Stimulated activated CD4-positive, alpha-beta T cell treated with anti-CD3 and anti-CD28 coated beads, TNF-alpha, amount 100 ng/mL, for 24 hours (primary cell): ENCODE measurements around the gene IGFALS.

Source experiments
- DNase-seq, 3 experiments: peaks; one replicate each; pipeline ENCODE4 v3.0.0-alpha.2; 2020; ENCODE audit warnings: low read depth in 3 of 3

Gene IGFALS

DNA sequence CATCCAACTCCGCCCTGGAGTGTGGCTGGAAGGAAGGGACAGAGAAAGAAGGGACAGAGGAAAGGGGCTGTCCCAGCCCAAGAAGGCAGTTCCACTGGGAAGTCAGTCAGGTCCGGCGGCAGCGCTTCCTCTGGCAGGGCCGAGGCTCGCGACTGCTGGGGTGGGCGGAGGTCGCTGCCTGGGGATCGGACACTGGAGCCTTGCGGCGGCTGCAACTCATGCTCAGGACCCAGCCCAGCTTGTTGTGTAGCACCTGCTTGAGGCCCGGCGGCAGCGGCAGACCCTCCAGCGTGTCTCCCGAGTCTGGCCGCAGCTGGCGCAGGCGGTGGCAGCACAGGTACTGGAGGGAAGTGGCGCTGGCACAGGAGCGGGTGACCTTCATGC, 16.5 kb downstream of the IGFALS start:
- no peak for DNase-seq

DNA sequence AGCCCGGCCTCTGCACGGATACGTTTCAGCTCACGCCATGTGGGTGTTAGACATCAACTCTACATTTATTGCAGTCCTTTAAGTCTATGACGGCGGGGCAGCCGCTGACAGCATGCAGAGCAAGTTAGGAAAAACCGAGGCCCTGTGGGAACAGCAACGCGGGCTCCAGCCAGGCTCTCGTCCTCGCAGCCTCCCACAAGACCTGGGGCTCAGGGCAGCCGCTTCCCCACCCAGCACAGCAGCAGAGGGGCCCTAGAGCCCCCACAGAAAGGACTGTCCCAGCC, 16.9 kb downstream of the IGFALS start:
- DNase-seq = no peak

DNA sequence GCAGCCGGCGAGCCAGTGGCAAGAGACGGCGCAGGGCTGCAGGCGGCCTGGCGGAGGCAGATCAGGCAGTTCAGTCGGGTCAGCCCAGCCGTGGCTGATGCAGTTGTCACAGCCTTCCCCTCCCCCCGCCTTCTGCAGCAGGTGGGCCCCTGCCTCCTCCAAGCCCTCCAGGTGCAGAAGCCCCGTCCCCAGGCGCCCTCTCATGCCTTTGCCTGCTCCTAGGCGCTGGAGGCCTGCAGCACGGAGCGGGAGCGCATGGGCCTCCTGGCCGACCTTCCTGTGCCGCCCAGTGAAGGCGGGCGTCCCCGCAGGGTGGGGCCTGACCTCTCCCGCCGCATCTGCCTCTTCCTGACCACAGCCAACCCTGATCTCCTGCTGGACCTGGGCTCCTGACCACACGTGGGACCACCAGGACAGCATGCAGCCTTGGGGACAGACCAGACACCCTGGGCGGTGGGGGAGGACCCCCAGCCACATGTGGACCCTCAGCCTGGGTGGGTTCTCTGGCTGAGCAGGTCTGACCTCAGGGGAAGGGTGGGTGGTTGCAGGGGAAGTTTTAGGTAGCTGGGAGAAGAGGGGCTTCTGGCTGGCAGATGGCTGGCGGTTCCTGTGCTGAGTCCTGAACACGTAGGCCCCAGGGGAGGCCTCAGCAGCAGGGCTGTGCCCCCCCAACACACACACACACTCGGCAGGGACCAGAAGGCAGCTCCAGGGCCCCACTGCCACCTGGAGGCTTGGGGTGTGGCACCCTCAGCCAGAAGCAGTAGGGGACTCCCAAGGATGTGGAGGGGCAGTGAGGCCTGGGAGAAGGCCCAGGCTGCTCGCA, 17.4 kb downstream of the IGFALS start:
- no peak for DNase-seq

DNA sequence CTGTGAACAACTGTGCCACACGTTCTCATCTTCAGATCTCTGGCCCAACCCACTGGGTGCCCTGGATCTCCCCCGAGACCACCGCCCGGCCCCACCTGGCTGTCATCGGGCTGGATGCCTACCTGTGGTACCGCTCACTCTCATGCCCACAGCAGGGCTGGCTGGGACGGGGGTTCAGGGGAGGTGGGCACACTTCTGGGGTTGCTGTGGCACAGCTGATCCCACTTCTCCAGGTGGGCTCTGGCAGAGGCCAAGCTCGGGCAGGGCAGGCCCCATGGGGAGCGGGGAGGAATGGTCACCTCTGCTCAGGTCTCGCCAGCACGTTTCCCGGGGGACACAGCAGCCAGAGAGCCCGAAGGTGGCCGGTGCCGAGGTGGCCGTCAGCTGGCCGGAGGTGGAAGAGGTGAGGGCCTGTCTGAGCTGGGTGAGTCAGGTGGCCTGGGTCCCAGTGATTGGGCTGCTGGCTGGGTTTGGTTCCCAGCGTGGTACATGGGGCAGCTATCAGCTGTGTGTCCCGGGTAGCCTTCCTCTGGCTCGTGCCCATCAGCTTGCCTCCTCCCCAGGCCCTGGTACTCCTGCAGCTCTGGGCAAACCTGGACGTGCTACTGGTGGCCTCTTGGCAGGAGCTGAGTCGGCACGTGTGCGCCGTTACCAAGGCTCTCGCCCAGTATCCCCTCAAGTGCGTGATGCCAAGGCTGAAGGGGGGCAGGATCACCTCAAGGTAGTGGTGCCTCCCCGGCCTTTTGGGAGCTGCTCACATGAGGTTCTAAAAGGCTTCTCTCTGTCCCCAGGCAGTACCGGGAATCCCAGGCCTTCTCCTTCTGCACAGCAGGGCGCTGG, 18.3 kb downstream of the IGFALS start:
- no peak for DNase-seq

DNA sequence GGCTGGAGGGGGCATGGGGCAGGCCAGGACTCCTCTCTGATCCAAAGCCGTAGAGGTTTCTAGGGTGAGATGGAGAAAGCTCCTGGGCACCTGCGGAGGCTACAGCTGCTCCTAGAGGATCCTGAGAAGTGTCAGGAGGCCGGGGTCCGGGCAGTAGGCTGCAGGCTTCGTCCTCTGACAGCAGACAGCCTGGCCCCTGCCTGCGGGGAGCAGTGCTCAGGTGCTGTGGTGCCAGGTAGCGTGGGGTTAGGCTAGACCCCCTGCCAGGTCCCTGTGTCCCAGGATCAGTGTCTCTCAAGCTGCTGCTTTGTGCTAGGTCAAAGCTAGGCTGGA, 19.1 kb downstream of the IGFALS start:
- no peak for DNase-seq

GRCh38 chr16:1773703-1774447, 19.6 kb downstream of the IGFALS start:
- DNase-seq = no peak

GRCh38 chr16:1772908-1773702, 20.4 kb downstream of the IGFALS start, which contains the start of gene MRPS34:
MRPS34 (minus strand) TSS chr16:1773134; CDS start chr16:1773119, 15 bp downstream.
- DNase-seq = peak; percentile 66 to 80 (median 68)

GRCh38 chr16:1772362-1772907, 21.1 kb downstream of the IGFALS start, which contains the start of gene EME2:
EME2 (plus strand) TSS chr16:1772810; CDS start chr16:1773228, 418 bp downstream.
- DNase-seq = peak in 1 of 3 experiments; percentile 58

GRCh38 chr16:1771864-1772361, 21.6 kb downstream of the IGFALS start:
- no peak for DNase-seq

- peak; percentile 48 to 81 (median 61) for DNase-seq
Measured at GRCh38 chr16:1771188-1771863, 22.2 kb downstream of the IGFALS start, which contains the start of gene NME3. NME3 (minus strand) TSS chr16:1771543; CDS start chr16:1771534, 9 bp downstream.

- DNase-seq = peak in 1 of 3 experiments; percentile 61
Measured at GRCh38 chr16:1770328-1771187, 22.9 kb downstream of the IGFALS start.

DNA sequence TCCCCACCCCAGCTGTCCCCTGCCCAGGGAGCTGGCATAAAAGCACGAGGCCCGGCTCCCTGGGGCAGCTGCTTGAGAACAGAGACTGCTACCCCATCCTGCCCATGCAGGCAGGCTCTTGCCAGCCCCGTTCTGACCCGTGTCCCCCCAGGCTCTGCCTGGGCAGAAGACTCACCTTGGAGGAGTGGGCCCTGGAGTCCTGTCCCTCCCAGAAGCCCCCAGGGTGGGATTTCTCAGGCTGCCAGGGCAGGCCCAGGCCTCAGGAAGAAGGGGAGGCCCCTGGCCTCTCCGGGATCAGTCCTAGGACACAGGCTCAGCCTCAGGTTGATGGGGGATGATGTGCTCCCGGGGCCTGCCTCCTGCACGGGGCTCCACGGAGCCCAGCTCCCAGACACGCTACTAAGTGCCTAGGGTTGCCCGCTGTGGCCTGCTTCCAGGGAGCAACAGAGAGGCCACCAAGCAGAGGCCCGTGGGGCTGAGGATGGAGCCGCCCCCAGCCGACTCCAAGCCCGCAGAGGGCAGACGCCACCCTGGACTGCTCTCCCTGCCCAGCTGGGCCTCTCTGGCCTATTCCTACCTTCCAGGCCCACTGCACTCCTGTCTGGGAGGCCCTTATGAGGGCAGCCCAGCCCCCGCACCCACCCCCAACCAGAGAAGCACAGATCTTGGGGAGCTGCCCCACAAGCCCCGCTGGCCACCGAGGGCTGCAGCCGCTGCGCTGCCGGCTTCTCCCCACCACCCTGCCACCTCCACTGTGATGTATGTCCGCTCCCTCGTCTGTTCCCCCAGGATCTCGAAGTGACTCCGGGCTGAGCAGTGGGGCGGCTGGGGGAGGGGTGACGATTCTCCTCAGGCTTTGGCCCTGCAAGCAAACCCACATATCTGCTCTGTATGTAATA, 23.9 kb downstream of the IGFALS start:
- no peak for DNase-seq

GRCh38 chr16:1768767-1769401, 24.6 kb downstream of the IGFALS start:
- DNase-seq = no peak

DNA sequence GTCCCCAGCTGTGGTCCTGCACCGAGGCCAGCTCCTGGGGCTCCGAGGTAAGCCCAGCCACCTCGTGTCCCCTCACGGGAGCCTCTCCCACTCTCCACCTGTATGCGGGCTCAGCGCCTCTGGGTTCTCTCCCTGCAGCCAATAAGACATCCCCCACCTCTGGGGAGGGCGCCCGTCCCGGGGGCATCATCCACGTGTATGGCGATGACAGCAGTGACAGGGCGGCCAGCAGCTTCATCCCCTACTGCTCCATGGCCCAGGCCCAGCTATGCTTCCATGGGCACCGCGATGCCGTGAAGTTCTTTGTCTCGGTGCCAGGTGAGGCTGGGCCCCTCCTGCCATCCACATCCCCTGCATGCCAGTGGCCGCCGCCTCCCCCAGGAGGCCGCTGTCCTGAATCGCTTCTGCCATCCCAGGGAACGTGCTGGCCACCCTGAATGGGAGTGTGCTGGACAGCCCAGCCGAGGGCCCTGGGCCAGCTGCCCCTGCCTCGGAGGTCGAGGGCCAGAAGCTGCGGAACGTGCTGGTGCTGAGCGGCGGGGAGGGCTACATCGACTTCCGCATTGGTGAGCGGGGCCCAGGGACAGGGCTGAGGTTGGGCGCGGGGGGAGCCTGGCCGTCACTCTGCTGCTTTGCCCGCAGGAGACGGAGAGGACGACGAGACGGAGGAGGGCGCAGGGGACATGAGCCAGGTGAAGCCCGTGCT, 25.3 kb downstream of the IGFALS start:
- no peak for DNase-seq

- DNase-seq = no peak
Measured at GRCh38 chr16:1767116-1767994, 26.1 kb downstream of the IGFALS start.

- DNase-seq = no peak
Measured at GRCh38 chr16:1766701-1767100, 26.8 kb downstream of the IGFALS start.
